GM12891 (cell line): Measurements from ENCODE around the gene ERLEC1.

ENCODE experiments used
- PAX5 ChIP-seq: IDR thresholded peaks from 2 replicates; pipeline ENCODE4 v1.6.1; 2011; ENCODE audit warnings: low read length, moderate library complexity, mild to moderate bottlenecking; ENCODE audit not compliant: insufficient read depth, severe bottlenecking
- POLR2A ChIP-seq: IDR thresholded peaks from 2 replicates; pipeline ENCODE4 v1.6.1; 2011; ENCODE audit warnings: low read depth, low read length, control low read depth
- POLR2AphosphoS5 ChIP-seq: IDR thresholded peaks from 2 replicates; pipeline ENCODE4 v1.6.1; 2011; ENCODE audit warnings: low read depth, low read length, control low read depth
- TAF1 ChIP-seq: IDR thresholded peaks from 2 replicates; pipeline ENCODE4 v1.6.1; 2011; ENCODE audit warnings: low read depth, low read length, control low read depth

DNA sequence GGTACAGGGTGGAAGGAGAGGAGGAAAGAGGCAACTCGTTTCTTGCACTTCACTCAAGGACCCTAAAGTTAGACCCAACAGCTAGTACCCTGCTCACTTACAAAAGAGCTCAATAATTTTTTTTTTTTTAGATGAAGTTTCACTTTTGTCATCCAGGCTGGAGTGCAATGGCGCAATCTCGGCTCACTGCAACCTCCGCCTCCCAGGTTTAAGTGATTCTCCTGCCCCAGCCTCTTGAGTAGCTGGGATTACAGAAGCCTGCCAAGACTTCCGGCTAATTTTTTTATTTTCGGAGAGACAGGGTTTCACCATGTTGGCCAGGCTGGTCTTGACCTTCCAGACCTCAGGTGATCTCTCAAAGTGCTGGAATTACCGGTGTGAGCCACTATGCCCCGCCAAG is 4.2 kb upstream of the ERLEC1 start:
- TF ChIP-seq POLR2A (no peak), POLR2AphosphoS5 (no peak), TAF1 (no peak), PAX5 (no peak)
